ENCODE results near the gene GOT1. TPM values are rescaled to one million over a fixed set of nuclear protein-coding genes. Genes with fewer than 3 reads are reported as not detected.

The GOT1 gene
- total RNA-seq, 1 experiment from 2014 or later = 163 TPM

GRCh38 chr10:99347672-99348071, 82.8 kb downstream of the GOT1 start:
- Mint-ChIP-seq H3K27me3 (ENCODE audit: insufficient read depth, unreplicated experiment) (peaks cover 37% of the 10 kb centered on the region), H3K9me3 (ENCODE audit: unreplicated experiment) (no peaks in the 10 kb centered on the region), H3K36me3 (ENCODE audit: insufficient read depth, unreplicated experiment) (no peaks in the 10 kb centered on the region), H3K27ac (ENCODE audit: low read depth, unreplicated experiment) (no peak overlapping the region), H3K4me3 (ENCODE audit: unreplicated experiment) (no peak overlapping the region), H3K4me1 (ENCODE audit: insufficient read depth, unreplicated experiment) (peaks cover 9% of the 10 kb centered on the region)
- intact Hi-C loops (cut with micrococcal nuclease) = no loop called here
- BruUV-seq (replicated peaks) = no TSS peak
- no peak for DNase-seq (ENCODE audit: unreplicated experiment)
- CTCF ChIA-PET = no interaction called here
- TF ChIP-seq, protein P1, sequence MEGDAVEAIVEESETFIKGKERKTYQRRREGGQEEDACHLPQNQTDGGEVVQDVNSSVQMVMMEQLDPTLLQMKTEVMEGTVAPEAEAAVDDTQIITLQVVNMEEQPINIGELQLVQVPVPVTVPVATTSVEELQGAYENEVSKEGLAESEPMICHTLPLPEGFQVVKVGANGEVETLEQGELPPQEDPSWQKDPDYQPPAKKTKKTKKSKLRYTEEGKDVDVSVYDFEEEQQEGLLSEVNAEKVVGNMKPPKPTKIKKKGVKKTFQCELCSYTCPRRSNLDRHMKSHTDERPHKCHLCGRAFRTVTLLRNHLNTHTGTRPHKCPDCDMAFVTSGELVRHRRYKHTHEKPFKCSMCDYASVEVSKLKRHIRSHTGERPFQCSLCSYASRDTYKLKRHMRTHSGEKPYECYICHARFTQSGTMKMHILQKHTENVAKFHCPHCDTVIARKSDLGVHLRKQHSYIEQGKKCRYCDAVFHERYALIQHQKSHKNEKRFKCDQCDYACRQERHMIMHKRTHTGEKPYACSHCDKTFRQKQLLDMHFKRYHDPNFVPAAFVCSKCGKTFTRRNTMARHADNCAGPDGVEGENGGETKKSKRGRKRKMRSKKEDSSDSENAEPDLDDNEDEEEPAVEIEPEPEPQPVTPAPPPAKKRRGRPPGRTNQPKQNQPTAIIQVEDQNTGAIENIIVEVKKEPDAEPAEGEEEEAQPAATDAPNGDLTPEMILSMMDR (IDR thresholded peaks at IDR 0.05; ENCODE audit: unreplicated experiment) = no peak
- POLR2A ChIA-PET = no interaction called here

Other genes starting within 250 kb of the GOT1 start
- gene HPSE2, start 194.8 kb downstream of the GOT1 start, total RNA-seq (2022) = not detected in 2 replicates
- 0.10 TPM in 1 of 2 replicates, not detected in the other for gene CNNM1, start 101.3 kb downstream of the GOT1 start, total RNA-seq (2022)
- not detected in 2 replicates for gene NKX2-3, start 102.3 kb upstream of the GOT1 start, total RNA-seq (2022)
- 36.9 and 46.3 TPM in 2 replicates for gene SLC25A28, start 189.8 kb upstream of the GOT1 start, total RNA-seq (2022)
- 18.3 and 29.0 TPM in 2 replicates for gene ENTPD7, start 228.9 kb upstream of the GOT1 start, total RNA-seq (2022)

All from MCF 10A (cell line).